K562 (cell line): ENCODE data around the gene LCP2. TPM values are rescaled to one million over a fixed set of nuclear protein-coding genes. Genes with fewer than 3 reads are reported as not detected.

Source experiments
- ATAC-seq: fragments of 200-7000 bp; cut with Tn5 transposase; 3 replicates; pipeline ENCODE4 v1.9.1; 2020; ENCODE audit warnings: moderate library complexity
- BruUV-seq: library from RNA; stranded (reverse); fragments of 400-500 nt; replicated peaks from 2 replicates; lab custom pipeline; 2021; lab: Mats Ljungman, UMichigan
- CTCF ChIA-PET: fragments of 300-600 bp; formaldehyde crosslinking; extraction: SDS; loops from one replicate; lab custom pipeline; 2021; ENCODE audit warnings: low intra/inter-chr PET ratio; lab: Yijun Ruan, JAX
- POLR2A ChIA-PET: fragments of 300-600, 350-650 bp; sonication (Branson Sonifier 250); formaldehyde crosslinking; extraction: SDS; loops from one replicate; lab custom pipeline; 2021; ENCODE audit warnings: antibody characterized with exemption, inconsistent platforms; lab: Yijun Ruan, JAX
- DNase-seq, 4 experiments: peaks; one replicate each; pipeline versions ENCODE4 v3.0.0 to v3.0.0-alpha.2; 2011 to 2018; ENCODE audit warnings: low spot score in 3 of 4, mixed read lengths in 3 of 4; ENCODE audit errors: extremely low read depth in 1 of 4
- FAIRE-seq: peaks from 2 replicates; lab custom pipeline; 2011; peaks lifted over from hg19 to GRCh38; lab: Jason Lieb, UNC
- H2AFZ ChIP-seq: 2 replicates; pipeline ENCODE4 v1.6.0; 2011; ENCODE audit warnings: low read depth, low read length, control low read depth, inconsistent platforms
- H3K27ac ChIP-seq: fragments of 200-600 bp; 3 replicates; pipeline ENCODE4 v1.8.0; 2011; ENCODE audit warnings: low read depth, mild to moderate bottlenecking, control low read depth, inconsistent platforms, low read length, moderate library complexity, mixed read lengths; ENCODE audit errors: extremely low read depth
- H3K27me3 ChIP-seq, 2 experiments: fragments of 300-600 bp in 1 of 2; 2 replicates in 1 of 2; 3 replicates in 1 of 2; pipeline versions ENCODE4 v1.6.0 to v1.8.0; 2011; ENCODE audit warnings: inconsistent platforms in 2 of 2, low read length in 2 of 2, mild to moderate bottlenecking in 1 of 2, mixed read lengths in 1 of 2, moderate library complexity in 1 of 2; ENCODE audit not compliant: control insufficient read depth in 2 of 2, insufficient read depth in 2 of 2
- H3K36me3 ChIP-seq: fragments of 300-600 bp; 3 replicates; pipeline ENCODE4 v1.8.0; 2011; ENCODE audit warnings: mild to moderate bottlenecking, low read length, inconsistent platforms; ENCODE audit not compliant: control insufficient read depth, insufficient read depth
- H3K4me1 ChIP-seq, 2 experiments: fragments of 200-600 bp in 1 of 2; replicated peaks in 1 of 2; 2 replicates in 1 of 2; 3 replicates in 1 of 2; pipeline versions ENCODE4 v1.5.1 to v1.8.0; 2011; ENCODE audit warnings: inconsistent platforms in 2 of 2, low read length in 2 of 2, mild to moderate bottlenecking in 1 of 2, mixed read lengths in 1 of 2, moderate library complexity in 1 of 2; ENCODE audit not compliant: control insufficient read depth in 2 of 2, insufficient read depth in 2 of 2
- H3K4me2 ChIP-seq: 2 replicates; pipeline ENCODE4 v1.6.1; 2011; ENCODE audit warnings: low read length, control low read depth, inconsistent platforms, mixed read lengths; ENCODE audit not compliant: insufficient read depth
- H3K4me3 ChIP-seq: fragments of 200-600 bp; sonication (generic), shearing (Covaris generic); 2 replicates; pipeline ENCODE4 v1.5.1; 2016; ENCODE audit warnings: control low read depth, inconsistent platforms
- H3K79me2 ChIP-seq: fragments of 200-600 bp; 3 replicates; pipeline ENCODE4 v1.8.0; 2011; ENCODE audit warnings: low read length, inconsistent platforms; ENCODE audit not compliant: control insufficient read depth, insufficient read depth
- H3K9ac ChIP-seq, 2 experiments: 2 replicates each; pipeline versions ENCODE4 v1.6.0 to v1.6.1; 2011; ENCODE audit warnings: low read depth in 2 of 2, low read length in 2 of 2, control low read depth in 1 of 2, inconsistent platforms in 1 of 2, mild to moderate bottlenecking in 1 of 2, mixed read lengths in 1 of 2; ENCODE audit not compliant: insufficient read depth in 1 of 2
- H3K9me1 ChIP-seq: one replicate; pipeline ENCODE4 v1.6.0; 2011; ENCODE audit warnings: inconsistent platforms, mild to moderate bottlenecking, low read length, moderate library complexity; ENCODE audit not compliant: control insufficient read depth, insufficient read depth
- H3K9me3 ChIP-seq: replicated peaks from 2 replicates; pipeline ENCODE4 v1.5.1; 2011; ENCODE audit warnings: low read depth, low read length, inconsistent platforms; ENCODE audit not compliant: control insufficient read depth, insufficient read depth
- H4K20me1 ChIP-seq: replicated peaks from 2 replicates; pipeline ENCODE4 v1.6.1; 2011; ENCODE audit warnings: low read length, inconsistent platforms, mixed read lengths; ENCODE audit not compliant: control insufficient read depth, insufficient read depth
- CBX8 ChIP-seq: fragments of 200-600 bp; sonication (generic); IDR thresholded peaks from 2 replicates; pipeline ENCODE4 v1.6.1; 2012; ENCODE audit warnings: borderline replicate concordance, mixed run types, low read depth, mild to moderate bottlenecking, moderate library complexity, mixed read lengths, low read length, control low read depth, inconsistent platforms; ENCODE audit not compliant: poor library complexity, severe bottlenecking; ENCODE audit errors: extremely low read depth
- CHD2 ChIP-seq: IDR thresholded peaks from 2 replicates; pipeline ENCODE4 v1.6.1; 2011; ENCODE audit warnings: low read depth, low read length
- CREM ChIP-seq: IDR thresholded peaks from 2 replicates; pipeline ENCODE4 v1.6.1; 2014; ENCODE audit warnings: antibody characterized with exemption, low read depth
- ELK1 ChIP-seq: sonication (generic); formaldehyde crosslinking; IDR thresholded peaks from 2 replicates; pipeline ENCODE4 v1.8.1; 2022; ENCODE audit warnings: missing genetic modification reagents
- HDAC2 ChIP-seq: fragments of 450-650 bp; IDR thresholded peaks from 2 replicates; pipeline ENCODE4 v1.6.1; 2016; ENCODE audit warnings: mild to moderate bottlenecking
- JUND ChIP-seq, 2 experiments: IDR thresholded peaks; 2 replicates in 1 of 2; 3 replicates in 1 of 2; pipeline ENCODE4 v1.6.1; 2011; ENCODE audit warnings: borderline replicate concordance in 2 of 2, low read depth in 2 of 2, low read length in 2 of 2, improper control_type of control experiment in 1 of 2, missing biosample characterization in 1 of 2, missing genetic modification characterization in 1 of 2, missing genetic modification reagents in 1 of 2
- KAT2B ChIP-seq: IDR thresholded peaks from one replicate; pipeline ENCODE4 v1.6.1; 2012; ENCODE audit warnings: low read depth, mild to moderate bottlenecking, control low read depth, inconsistent platforms, low read length, moderate library complexity
- KAT8 ChIP-seq: fragments of 450-650 bp; IDR thresholded peaks from 2 replicates; pipeline ENCODE4 v1.6.1; 2016; ENCODE audit warnings: low read depth, mild to moderate bottlenecking
- MITF ChIP-seq: IDR thresholded peaks from 2 replicates; pipeline ENCODE4 v1.6.1; 2014; ENCODE audit warnings: antibody characterized with exemption
- NFXL1 ChIP-seq: fragments of 450-650 bp; formaldehyde crosslinking; IDR thresholded peaks from 2 replicates; pipeline ENCODE4 v1.4.0; 2021; ENCODE audit warnings: mild to moderate bottlenecking
- NFYB ChIP-seq: IDR thresholded peaks from 2 replicates; pipeline ENCODE4 v1.6.1; 2011; ENCODE audit warnings: mild to moderate bottlenecking, moderate library complexity; ENCODE audit not compliant: insufficient read length; ENCODE audit errors: extremely low read depth
- RBM14 ChIP-seq: fragments of 200-400 bp; formaldehyde crosslinking; IDR thresholded peaks from 2 replicates; pipeline ENCODE4 v1.6.1; 2018; ENCODE audit warnings: low read depth, mild to moderate bottlenecking, low read length, moderate library complexity, borderline replicate concordance; ENCODE audit not compliant: insufficient read depth
- RBM34 ChIP-seq: fragments of 200-400 bp; formaldehyde crosslinking; IDR thresholded peaks from 2 replicates; pipeline ENCODE4 v1.6.1; 2018; ENCODE audit warnings: low read length, borderline replicate concordance; ENCODE audit not compliant: insufficient read depth
- TAF7 ChIP-seq: fragments of 450-650 bp; IDR thresholded peaks from 2 replicates; pipeline ENCODE4 v1.6.1; 2016; ENCODE audit warnings: missing genetic modification characterization, missing compliant biosample characterization
- THRAP3 ChIP-seq: fragments of 450-650 bp; IDR thresholded peaks from 2 replicates; pipeline ENCODE4 v1.6.1; 2016; ENCODE audit warnings: mild to moderate bottlenecking, inconsistent platforms, borderline replicate concordance
- ZC3H8 ChIP-seq: fragments of 450-650 bp; IDR thresholded peaks from 2 replicates; pipeline ENCODE4 v1.6.1; 2017
- ZNF143 ChIP-seq: sonication (generic); formaldehyde crosslinking; IDR thresholded peaks from 2 replicates; pipeline ENCODE4 v1.9.0; 2022; ENCODE audit warnings: mild to moderate bottlenecking, missing genetic modification reagents
- ZNF224 ChIP-seq: sonication (generic); formaldehyde crosslinking; IDR thresholded peaks from 2 replicates; pipeline ENCODE4 v1.8.0; 2022; ENCODE audit warnings: mild to moderate bottlenecking, missing genetic modification reagents
- ZNF589 ChIP-seq: fragments of 200-800 bp; sonication (Bioruptor generic); IDR thresholded peaks from 2 replicates; pipeline ENCODE4 v1.6.1; 2016; ENCODE audit warnings: low read depth, missing genetic modification characterization, missing compliant biosample characterization
- ZNF780A ChIP-seq: fragments of 250-450 bp; sonication (Bioruptor Pico); IDR thresholded peaks from 2 replicates; pipeline ENCODE4 v1.5.0; 2021; ENCODE audit warnings: mild to moderate bottlenecking
- WGBS: fragments of 100-300 bp; shearing (Covaris generic); methylation state at CpG from one replicate; pipeline ENCODE4 v1.1.6; 2016; ENCODE audit warnings: low coverage, mixed read lengths; ENCODE audit not compliant: insufficient coverage; ENCODE audit errors: missing lambda C conversion rate; 5-methylcytosine and 5-hydroxymethylcytosine counted together
- in situ Hi-C: fragments of 300-500 bp; cut with MboI; formaldehyde crosslinking; loops from 4 replicates; pipeline ENCODE4 v1.15.0; 2018; ENCODE audit warnings: inconsistent platforms, mixed read lengths
- intact Hi-C: fragments of 100-400 bp; cut with micrococcal nuclease; formaldehyde crosslinking; loops from 2 replicates; pipeline ENCODE4 v1.14.2; 2022
- polyA plus RNA-seq, 8 experiments: library from polyadenylated mRNA; depleted of rRNA in 4 of 8; stranded (reverse) in 5 of 8; unstranded in 3 of 8; fragments of >200 nt; fragmentation: Nextera tagmentation in 2 of 8; fragmentation: Illumina TruSeq in 1 of 8; extraction: Ambion mirVana in 2 of 8; extraction: Trizol in 1 of 8; gene quantifications; 2 replicates each; pipeline versions ENCODE4 v1.2.1 to v1.2.3, GENCODE V29; 2011 to 2014; ENCODE audit warnings: inconsistent platforms in 1 of 8, missing spikeins in 1 of 8
- total RNA-seq, 7 experiments: library from RNA; depleted of rRNA in 6 of 7; stranded (reverse); fragments of >200 nt in 6 of 7; fragmentation: Illumina TruSeq in 2 of 7; extraction: Trizol in 2 of 7; gene quantifications; 2 replicates each; pipeline versions ENCODE4 v1.2.1 to v1.2.3, GENCODE V29; 2011 to 2021; ENCODE audit warnings: low replicate concordance in 1 of 7

The LCP2 gene
- total and polyA plus RNA-seq, 9 of the 15 experiments (the other 6 are each of a cell fraction or from before 2014, with no cell fraction given): 4.0 to 31.3 (median 14.6) TPM

- Histone ChIP-seq H3K27ac (no peak within 1 kb of the TSS), H3K36me3 (no peaks in the 10 kb centered on the region), H3K4me1 (peaks cover 0 to 11% of the 10 kb centered on the region in 2 experiments; a peak in 1 of 5 replicates), H3K9ac (no peak within 1 kb of the TSS; a peak in 1 of 4 replicates), H3K9me3 (no peaks in the 10 kb centered on the region), H3K27me3 (no peaks in the 10 kb centered on the region), H3K79me2 (no peaks in the 10 kb centered on the region), H3K4me2 (peak within 1 kb of the TSS; percentile 10; the same call in 1 of the 2 replicates), H3K9me1 (no peaks in the 10 kb centered on the region), H4K20me1 (no peaks in the 10 kb centered on the region), H3K4me3 (no peak within 1 kb of the TSS; the same call in 1 of the 2 replicates), H2AFZ (peak within 1 kb of the TSS; percentile 51)
- ATAC-seq: peak; percentile 83
- ChIA-PET CTCF (no interaction called here), POLR2A (interaction anchor here (0.6 kb wide), 1 partner anchor 388 kb away, joined by 3 read pairs; no protein-coding TSS in a partner anchor)
- no TSS peak for BruUV-seq
- intact Hi-C loops (no loop called here), in situ Hi-C loops (no loop called here)
- DNase-seq: peak; percentile 27 to 48 (median 35)
- WGBS: 59% methylated on average over 23 of the region's 27 CpGs
- no peak for FAIRE-seq
- TF ChIP-seq TAF7 (tag): no peak
- TF ChIP-seq CHD2: no peak
- TF ChIP-seq MITF: no peak
- TF ChIP-seq KAT8: no peak
- TF ChIP-seq ZC3H8: no peak
- TF ChIP-seq ZNF224 (CRISPR knock-in tag): no peak
- no peak for TF ChIP-seq JUND (IDR thresholded peaks at IDR 0.05; ENCODE audit: borderline replicate concordance, low read depth, low read length)
- TF ChIP-seq JUND (tag; IDR thresholded peaks at IDR 0.05; ENCODE audit: borderline replicate concordance, low read depth, low read length): no peak
- no peak for TF ChIP-seq ZNF589 (CRISPR knock-in tag)
- no peak for TF ChIP-seq HDAC2
- peak; percentile 49 for TF ChIP-seq NFYB
- TF ChIP-seq CBX8: no peak
- no peak for TF ChIP-seq THRAP3
- peak; percentile 65; the same call in 1 of the 2 replicates for TF ChIP-seq ZNF143 (CRISPR knock-in tag)
- no peak for TF ChIP-seq ZNF780A (CRISPR knock-in tag)
- TF ChIP-seq ELK1 (CRISPR knock-in tag): no peak
- no peak for TF ChIP-seq RBM14
- no peak for TF ChIP-seq KAT2B
- 0 out of 2 replicates have a peak, but pooled peaks have one; percentile 11 for TF ChIP-seq CREM
- TF ChIP-seq NFXL1 (CRISPR knock-in tag): no peak
- TF ChIP-seq RBM34: no peak
These were observed 64.8 kb downstream of the LCP2 start, which contains the start of gene C5orf58 for GRCh38 chr5:170232786-170233185. Gene C5orf58, plus strand, starts transcription at chr5:170232985. Its CDS starts 1,992 bp downstream, at chr5:170234977.
